GM18951 (cell line): Measurements from ENCODE around the gene TPR.

ENCODE experiments used
- POLR2A ChIP-seq: IDR thresholded peaks from 4 replicates; pipeline ENCODE4 v1.6.1; 2011; ENCODE audit warnings: mild to moderate bottlenecking; ENCODE audit not compliant: insufficient read length, insufficient read depth; ENCODE audit errors: extremely low read depth
- in situ Hi-C: fragments of 300-500 bp; cut with MboI; formaldehyde crosslinking; loops from one replicate; pipeline ENCODE4 v1.12.0; 2022; ENCODE audit warnings: low sequenced_read_pairs, mixed read lengths, inconsistent platforms; ENCODE audit not compliant: unreplicated experiment

TPR gene

GRCh38 chr1:186308264-186309060 is 66.6 kb downstream of the TPR start:
- in situ Hi-C loops, result no loop called here
- TF ChIP-seq POLR2A, result no peak

- no peak for TF ChIP-seq POLR2A
- in situ Hi-C loops, result no loop called here
Observed at GRCh38 chr1:186307445-186307844, 67.6 kb downstream of the TPR start.

GRCh38 chr1:186306533-186306932 is 68.5 kb downstream of the TPR start:
- TF ChIP-seq POLR2A, result no peak
- in situ Hi-C loops, result no loop called here

GRCh38 chr1:186304982-186305949 is 69.8 kb downstream of the TPR start:
- in situ Hi-C loops, result no loop called here
- no peak for TF ChIP-seq POLR2A

- no peak for TF ChIP-seq POLR2A
- in situ Hi-C loops, result no loop called here
Observed at GRCh38 chr1:186303911-186304310, 71.1 kb downstream of the TPR start.

- TF ChIP-seq POLR2A, result no peak
- in situ Hi-C loops, result no loop called here
Observed at GRCh38 chr1:186302381-186302920, 72.6 kb downstream of the TPR start.

GRCh38 chr1:186301448-186301847 is 73.6 kb downstream of the TPR start:
- no peak for TF ChIP-seq POLR2A
- in situ Hi-C loops, result no loop called here

- no peak for TF ChIP-seq POLR2A
- in situ Hi-C loops, result no loop called here
Observed at GRCh38 chr1:186300056-186300455, 75.0 kb downstream of the TPR start.

- in situ Hi-C loops, result no loop called here
- TF ChIP-seq POLR2A, result no peak
Observed at GRCh38 chr1:186299570-186299969, 75.5 kb downstream of the TPR start.

- TF ChIP-seq POLR2A, result no peak
- in situ Hi-C loops, result no loop called here
Observed at GRCh38 chr1:186298851-186299250, 76.2 kb downstream of the TPR start.

- in situ Hi-C loops, result no loop called here
- TF ChIP-seq POLR2A, result no peak
Observed at GRCh38 chr1:186297439-186298045, 77.5 kb downstream of the TPR start.

GRCh38 chr1:186295980-186296379 is 79.1 kb downstream of the TPR start, which contains the start of gene PRG4:
TSS of gene PRG4 (plus strand) at chr1:186296279.
- no peak for TF ChIP-seq POLR2A
- in situ Hi-C loops, result no loop called here

GRCh38 chr1:186292875-186293274 is 82.2 kb downstream of the TPR start:
- no peak for TF ChIP-seq POLR2A
- in situ Hi-C loops, result no loop called here
